HG02610 (cell line): ENCODE results near the gene KIF9.
"Not testable (repeated sequence)": the region's sequence is repeated elsewhere in the genome, so short reads cannot be mapped to it uniquely, and the experiment has no call there.

ENCODE experiments used
- ATAC-seq: cut with Tn5 transposase; IDR thresholded peaks from one replicate; pipeline ENCODE4 v1.9.1; 2021; ENCODE audit warnings: mild to moderate bottlenecking, moderate library complexity; ENCODE audit not compliant: unreplicated experiment

Gene KIF9

GRCh38 chr3:47194994-47195393, 87.6 kb downstream of the KIF9 start:
- no peak for ATAC-seq

- no peak for ATAC-seq
Observed at GRCh38 chr3:47193871-47194859, 88.4 kb downstream of the KIF9 start.

GRCh38 chr3:47186285-47186684, 96.3 kb downstream of the KIF9 start:
- no peak for ATAC-seq

- not testable (repeated sequence) for ATAC-seq
Observed at GRCh38 chr3:47181685-47182084, 100.9 kb downstream of the KIF9 start.

- ATAC-seq, result not testable (repeated sequence)
Observed at GRCh38 chr3:47180011-47180410, 102.6 kb downstream of the KIF9 start.
